NCI-H446 treated with DMSO at 0.1 percent for 48 hours (cell line): ENCODE data around the gene MCU.
"Not testable (repeated sequence)": the region's sequence is repeated elsewhere in the genome, so short reads cannot be mapped to it uniquely, and the experiment has no call there.

ENCODE experiments used
- DNase-seq: peaks from one replicate; lab custom pipeline; 2025; lab: John Stamatoyannopoulos, UW

The MCU gene

GRCh38 chr10:72687035-72687434 lies 4.9 kb upstream of the MCU start:
- no peak for DNase-seq

DNA sequence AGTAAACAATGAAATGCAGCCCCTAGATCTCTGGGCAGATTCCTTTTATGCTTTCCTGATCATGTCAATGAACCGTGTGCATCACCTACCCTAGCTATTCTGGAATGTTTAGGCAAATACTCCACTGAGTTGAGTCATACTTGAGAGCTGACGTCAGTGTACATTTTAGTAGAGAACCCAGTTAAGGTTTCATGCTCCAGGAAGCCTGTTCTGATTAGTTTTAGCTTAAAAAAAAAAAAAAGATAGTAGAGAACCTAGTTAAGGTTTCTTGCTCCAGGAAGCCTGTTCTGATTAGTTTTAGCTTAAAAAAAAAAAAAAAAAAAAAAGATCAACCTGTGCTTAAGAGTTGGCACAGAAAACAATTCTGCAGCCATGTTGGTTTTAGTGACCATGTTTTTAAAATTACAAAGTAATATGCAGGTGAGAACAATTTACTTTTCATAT lies 3.7 kb upstream of the MCU start:
- DNase-seq: no peak

DNA sequence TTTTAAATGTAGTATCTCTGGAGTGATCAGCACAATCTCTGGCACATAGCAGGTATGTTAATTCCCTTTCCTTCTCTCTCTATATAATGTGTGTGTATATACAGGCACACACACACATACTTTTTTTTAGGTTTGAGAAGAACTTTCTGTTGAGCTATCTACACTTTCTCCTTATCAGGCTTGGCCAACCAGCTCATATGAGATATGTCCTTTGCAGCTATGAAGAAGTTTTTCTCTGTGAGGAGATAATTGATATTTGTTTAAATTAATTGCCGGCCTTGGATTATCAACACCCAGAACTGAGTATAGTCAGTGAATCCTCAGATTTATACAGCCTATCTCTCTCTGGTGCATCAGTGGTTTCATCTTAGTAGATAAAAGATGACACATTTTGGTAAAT lies 2.3 kb upstream of the MCU start:
- no peak for DNase-seq

- DNase-seq: no peak
Observed at GRCh38 chr10:72690071-72690755, 1.7 kb upstream of the MCU start.

GRCh38 chr10:72691470-72691862 lies 477 bp upstream of the MCU start:
- DNase-seq: no peak

DNA sequence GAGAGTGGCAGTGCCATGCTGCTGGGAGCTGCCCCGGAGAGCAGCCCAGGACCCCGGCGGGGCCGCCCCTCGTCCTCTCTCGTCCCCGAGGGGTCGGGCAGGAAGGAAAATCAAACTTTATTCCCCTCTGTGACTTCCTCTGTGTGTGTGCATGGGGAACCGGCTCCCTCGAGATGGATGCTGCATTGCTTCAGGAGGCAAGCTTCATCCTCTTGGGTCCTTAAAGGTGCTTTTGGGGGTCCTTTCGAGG lies 726 bp downstream of the MCU start:
- no peak for DNase-seq

- DNase-seq: no peak
Observed at GRCh38 chr10:72692994-72693781, 1.2 kb downstream of the MCU start.

- no peak for DNase-seq
Observed at GRCh38 chr10:72694476-72695369, 2.8 kb downstream of the MCU start.

- no peak for DNase-seq
Observed at GRCh38 chr10:72695496-72695895, 3.6 kb downstream of the MCU start.

GRCh38 chr10:72697716-72698115 lies 5.8 kb downstream of the MCU start:
- no peak for DNase-seq

DNA sequence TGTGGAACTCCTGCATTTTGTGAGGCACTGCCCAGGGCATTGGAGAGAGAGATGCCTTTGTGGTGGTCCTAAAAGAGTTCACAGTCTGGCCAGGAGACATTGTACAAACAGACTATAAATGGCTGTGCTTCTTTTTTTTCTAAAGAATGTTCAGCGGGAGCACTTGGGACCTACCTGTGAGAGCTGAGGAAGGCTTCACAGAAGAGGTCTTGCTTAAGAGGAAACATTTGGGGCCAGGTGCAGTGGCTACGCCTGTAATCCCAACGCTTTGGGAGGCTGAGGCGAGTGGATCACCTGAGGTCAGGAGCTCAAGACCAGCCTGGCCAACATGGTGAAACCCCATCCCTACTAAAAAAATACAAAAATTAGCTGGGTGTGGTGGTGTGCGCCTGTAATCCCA lies 10.5 kb downstream of the MCU start:
- DNase-seq: not testable (repeated sequence)

DNA sequence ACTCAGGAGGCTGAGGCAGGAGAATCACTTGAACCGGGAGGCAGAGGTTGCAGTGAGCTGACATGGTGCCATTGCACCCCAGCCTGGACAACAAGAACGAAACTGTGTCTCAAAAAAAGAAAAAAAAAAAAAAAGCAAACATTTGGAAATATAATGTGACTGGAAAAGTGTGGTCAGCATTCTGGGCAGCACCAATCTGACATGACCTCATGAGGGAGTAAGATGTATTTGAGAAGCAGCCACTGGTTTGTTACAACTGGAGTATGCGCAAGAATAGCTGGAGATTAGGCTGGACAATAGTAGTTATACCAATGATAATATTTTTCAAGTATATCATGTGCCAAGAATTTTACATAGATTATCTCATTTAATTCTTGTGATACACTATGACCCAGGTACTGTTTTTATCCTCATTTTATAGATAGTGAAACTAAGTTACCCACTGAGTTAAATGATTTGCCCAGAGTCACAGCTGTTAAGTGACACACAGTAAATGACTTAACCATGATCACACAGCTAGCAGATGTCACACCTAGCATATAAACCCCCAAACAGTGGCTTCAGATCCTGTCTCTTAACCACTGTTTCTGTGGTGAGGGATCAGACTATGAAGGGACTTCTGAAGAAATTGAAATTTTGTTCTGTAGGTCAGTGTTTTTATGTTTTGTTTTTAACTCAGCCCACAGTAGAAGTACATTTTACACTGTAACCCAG lies 11.1 kb downstream of the MCU start:
- no peak for DNase-seq

GRCh38 chr10:72704117-72704516 lies 12.2 kb downstream of the MCU start:
- no peak for DNase-seq

GRCh38 chr10:72709041-72709440 lies 17.1 kb downstream of the MCU start:
- no peak for DNase-seq

DNA sequence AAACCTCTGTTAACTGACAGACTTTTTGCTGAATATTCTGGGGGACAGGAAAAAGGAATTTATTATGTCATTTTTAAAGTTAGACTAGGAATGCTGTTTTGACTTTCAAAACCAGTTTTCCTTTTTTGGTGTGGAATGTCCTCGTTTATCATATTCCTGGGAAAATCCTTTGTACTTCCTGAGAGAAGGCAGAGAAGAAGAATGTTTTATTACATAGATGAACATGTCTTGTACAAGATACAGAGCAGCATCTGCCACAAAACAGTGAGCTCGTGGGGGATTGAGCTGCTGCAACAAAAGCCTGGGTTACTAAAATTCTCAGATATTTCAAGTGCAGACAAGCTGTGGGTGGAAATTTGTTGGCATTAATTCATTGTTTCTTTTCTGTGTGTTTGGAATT lies 20.2 kb downstream of the MCU start:
- no peak for DNase-seq

GRCh38 chr10:72719941-72720592 lies 28.1 kb downstream of the MCU start:
- DNase-seq: no peak

- no peak for DNase-seq
Observed at GRCh38 chr10:72720814-72721660, 29.1 kb downstream of the MCU start.

DNA sequence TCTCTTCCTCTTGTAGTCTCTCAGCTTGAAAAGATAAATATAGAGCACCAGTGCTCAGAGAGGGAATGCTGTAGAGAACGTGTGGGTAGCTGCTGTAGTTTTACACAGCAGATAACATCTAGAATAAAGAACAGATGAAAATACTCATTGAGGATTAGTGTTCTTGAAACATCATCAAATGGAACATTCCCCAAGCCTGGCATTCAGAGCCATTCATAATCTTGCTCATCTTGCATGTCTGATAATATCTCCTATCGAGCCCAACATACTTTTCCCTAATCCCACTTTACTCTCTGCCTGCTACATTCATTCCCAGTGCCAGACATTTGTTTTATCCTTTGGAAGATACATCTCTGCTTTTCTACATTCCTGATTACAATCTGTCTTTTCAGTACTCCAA lies 35.2 kb downstream of the MCU start:
- no peak for DNase-seq

DNA sequence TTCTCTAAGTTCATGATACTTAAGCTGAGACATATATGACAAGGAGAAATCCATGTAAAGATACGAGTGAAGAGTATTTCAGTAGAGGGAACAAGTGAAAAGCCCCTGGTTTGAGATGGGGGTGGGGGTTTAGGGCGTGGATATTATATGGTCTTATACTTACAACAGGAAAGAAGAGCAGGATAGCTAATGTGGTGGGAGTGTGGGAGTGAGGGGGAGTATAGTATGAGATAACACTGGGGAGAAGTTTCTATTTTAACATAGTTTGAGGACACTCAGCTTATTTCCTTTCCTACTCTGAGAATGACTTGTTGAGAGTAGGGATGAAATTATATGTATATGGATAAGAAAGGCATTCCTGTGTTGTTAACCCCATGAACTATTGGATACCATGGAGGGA lies 36.5 kb downstream of the MCU start:
- no peak for DNase-seq

DNA sequence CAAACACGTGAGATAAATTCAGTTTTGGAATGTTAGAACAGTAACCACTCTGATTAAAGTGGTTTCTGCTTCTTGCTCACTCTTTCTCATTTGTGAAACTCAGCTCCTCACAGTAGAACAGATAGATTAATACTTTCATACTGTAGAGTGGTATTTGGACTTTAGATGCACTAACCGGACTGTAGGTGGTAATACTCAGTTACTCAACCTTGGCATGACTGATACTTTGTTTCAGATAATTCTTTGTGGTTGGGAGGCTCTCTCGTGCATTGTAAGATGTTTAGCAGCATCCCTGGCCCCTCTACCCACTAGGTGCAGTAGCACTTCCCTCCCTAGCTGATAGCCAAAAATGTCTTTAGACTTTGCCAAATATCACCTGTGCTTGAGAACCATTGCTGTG lies 37.6 kb downstream of the MCU start:
- DNase-seq: no peak

- DNase-seq: no peak
Observed at GRCh38 chr10:72730479-72730878, 38.5 kb downstream of the MCU start.
